ENCODE measurements around the gene MRPS9.
A peak's percentile ranks its signal among the peaks of the same experiment; 100 is the strongest.

The MRPS9 gene

GRCh38 chr2:105140240-105140568, 102.3 kb downstream of the MRPS9 start:
- TF ChIP-seq CTCF (conservative IDR thresholded peaks at IDR 0.05; ENCODE audit: low read depth): no peak
- ChIA-PET CTCF (interaction anchor here (0.6 to 0.8 kb wide), 2 partner anchors 24 to 108 kb away, joined by 3 to 4 read pairs; no protein-coding TSS in a partner anchor), POLR2A (ENCODE audit: low non-redundant PET) (no interaction called here)
- H3K27ac ChIP-seq: no peak overlapping the region
- no peak for DNase-seq (ENCODE audit: low spot score)

- no peak overlapping the region for H3K27ac ChIP-seq
- ChIA-PET POLR2A (ENCODE audit: low non-redundant PET) (no interaction called here), CTCF (no interaction called here)
- no peak for TF ChIP-seq CTCF (conservative IDR thresholded peaks at IDR 0.05; ENCODE audit: low read depth)
- no peak for DNase-seq (ENCODE audit: low spot score)
Observed at GRCh38 chr2:105141099-105141614, 103.3 kb downstream of the MRPS9 start.

GRCh38 chr2:105142239-105142638, 104.4 kb downstream of the MRPS9 start:
- CTCF ChIA-PET: no interaction called here
- no peak overlapping the region for H3K27ac ChIP-seq
- DNase-seq (ENCODE audit: low spot score): no peak
- no peak for TF ChIP-seq CTCF (conservative IDR thresholded peaks at IDR 0.05; ENCODE audit: low read depth)
- POLR2A ChIA-PET (ENCODE audit: low non-redundant PET): no interaction called here

GRCh38 chr2:105143094-105143466, 105.2 kb downstream of the MRPS9 start:
- POLR2A ChIA-PET (ENCODE audit: low non-redundant PET): no interaction called here
- CTCF ChIA-PET: no interaction called here
- no peak for DNase-seq (ENCODE audit: low spot score)
- no peak for TF ChIP-seq CTCF (conservative IDR thresholded peaks at IDR 0.05; ENCODE audit: low read depth)
- H3K27ac ChIP-seq: no peak overlapping the region

GRCh38 chr2:105143467-105144151, 105.7 kb downstream of the MRPS9 start:
- H3K27ac ChIP-seq: no peak overlapping the region
- POLR2A ChIA-PET (ENCODE audit: low non-redundant PET): no interaction called here
- CTCF ChIA-PET: no interaction called here
- DNase-seq (ENCODE audit: low spot score): peak; percentile 36
- no peak for TF ChIP-seq CTCF (conservative IDR thresholded peaks at IDR 0.05; ENCODE audit: low read depth)

GRCh38 chr2:105144152-105144940, 106.5 kb downstream of the MRPS9 start:
- no peak for TF ChIP-seq CTCF (conservative IDR thresholded peaks at IDR 0.05; ENCODE audit: low read depth)
- DNase-seq (ENCODE audit: low spot score): no peak
- H3K27ac ChIP-seq: no peak overlapping the region
- POLR2A ChIA-PET (ENCODE audit: low non-redundant PET): no interaction called here
- CTCF ChIA-PET: no interaction called here
